GM13976 (cell line): Measurements from ENCODE around the gene IFITM5.
A peak's percentile ranks its signal among the peaks of the same experiment; 100 is the strongest.

Source experiments
- DNase-seq: peaks from one replicate; pipeline ENCODE4 v3.0.0; 2012; ENCODE audit warnings: low spot score
- in situ Hi-C: fragments of 300-500 bp; cut with MboI; formaldehyde crosslinking; loops from one replicate; pipeline ENCODE4 v1.12.0; 2022; ENCODE audit warnings: low sequenced_read_pairs, mixed read lengths, inconsistent platforms; ENCODE audit not compliant: unreplicated experiment
- TF ChIP-seq, protein P1 (sequence below): IDR thresholded peaks from 2 replicates; pipeline ENCODE4 v1.5.1; 2012; ENCODE audit warnings: borderline replicate concordance, mild to moderate bottlenecking; ENCODE audit not compliant: insufficient read depth; ENCODE audit errors: extremely low read depth, missing control alignments, control extremely low read depth

IFITM5 gene

DNA sequence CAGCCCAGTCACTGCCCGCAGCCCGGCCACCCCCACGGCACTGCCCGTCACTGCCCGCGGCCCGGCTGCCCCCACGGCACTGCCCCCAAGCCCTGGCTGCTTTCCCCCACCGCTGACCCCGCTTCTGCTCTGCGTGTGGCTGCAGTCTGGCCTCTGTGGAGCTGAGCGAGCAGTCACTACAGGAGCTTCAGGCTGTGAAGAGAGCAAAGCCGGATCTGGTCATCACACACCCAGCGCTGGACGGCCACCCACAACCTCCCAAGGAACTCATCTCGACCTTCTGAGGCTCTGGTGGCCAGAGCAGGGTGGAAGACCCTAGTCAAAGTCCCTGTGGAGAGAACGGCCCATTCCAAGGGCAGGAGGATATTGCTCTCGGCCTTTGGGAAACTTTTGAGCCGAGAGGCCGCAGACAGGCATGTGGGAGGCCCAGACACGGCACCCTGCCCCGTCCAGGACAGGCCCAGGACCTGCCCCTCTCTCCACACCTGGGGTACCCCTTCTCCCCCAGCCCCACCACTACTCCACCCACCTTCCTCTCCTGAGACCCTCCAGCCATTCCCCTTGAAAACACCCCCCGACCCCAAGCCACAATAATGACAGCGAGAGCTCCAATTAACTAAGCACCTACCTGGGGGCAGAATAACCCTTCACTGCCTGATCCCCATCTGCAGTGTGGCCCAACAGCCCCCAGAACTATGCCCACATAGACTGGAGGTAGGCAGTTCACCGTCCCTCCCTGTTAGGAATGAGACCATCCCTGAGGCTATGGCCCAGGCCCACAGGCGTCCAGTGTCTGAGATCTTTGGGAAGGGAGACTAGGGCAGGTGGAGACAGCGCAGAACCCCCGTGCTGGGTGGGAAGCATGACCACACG is 14.1 kb downstream of the IFITM5 start:
- TF ChIP-seq, protein P1, sequence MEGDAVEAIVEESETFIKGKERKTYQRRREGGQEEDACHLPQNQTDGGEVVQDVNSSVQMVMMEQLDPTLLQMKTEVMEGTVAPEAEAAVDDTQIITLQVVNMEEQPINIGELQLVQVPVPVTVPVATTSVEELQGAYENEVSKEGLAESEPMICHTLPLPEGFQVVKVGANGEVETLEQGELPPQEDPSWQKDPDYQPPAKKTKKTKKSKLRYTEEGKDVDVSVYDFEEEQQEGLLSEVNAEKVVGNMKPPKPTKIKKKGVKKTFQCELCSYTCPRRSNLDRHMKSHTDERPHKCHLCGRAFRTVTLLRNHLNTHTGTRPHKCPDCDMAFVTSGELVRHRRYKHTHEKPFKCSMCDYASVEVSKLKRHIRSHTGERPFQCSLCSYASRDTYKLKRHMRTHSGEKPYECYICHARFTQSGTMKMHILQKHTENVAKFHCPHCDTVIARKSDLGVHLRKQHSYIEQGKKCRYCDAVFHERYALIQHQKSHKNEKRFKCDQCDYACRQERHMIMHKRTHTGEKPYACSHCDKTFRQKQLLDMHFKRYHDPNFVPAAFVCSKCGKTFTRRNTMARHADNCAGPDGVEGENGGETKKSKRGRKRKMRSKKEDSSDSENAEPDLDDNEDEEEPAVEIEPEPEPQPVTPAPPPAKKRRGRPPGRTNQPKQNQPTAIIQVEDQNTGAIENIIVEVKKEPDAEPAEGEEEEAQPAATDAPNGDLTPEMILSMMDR, result no peak
- in situ Hi-C loops, result no loop called here
- DNase-seq, result peak; percentile 18

DNA sequence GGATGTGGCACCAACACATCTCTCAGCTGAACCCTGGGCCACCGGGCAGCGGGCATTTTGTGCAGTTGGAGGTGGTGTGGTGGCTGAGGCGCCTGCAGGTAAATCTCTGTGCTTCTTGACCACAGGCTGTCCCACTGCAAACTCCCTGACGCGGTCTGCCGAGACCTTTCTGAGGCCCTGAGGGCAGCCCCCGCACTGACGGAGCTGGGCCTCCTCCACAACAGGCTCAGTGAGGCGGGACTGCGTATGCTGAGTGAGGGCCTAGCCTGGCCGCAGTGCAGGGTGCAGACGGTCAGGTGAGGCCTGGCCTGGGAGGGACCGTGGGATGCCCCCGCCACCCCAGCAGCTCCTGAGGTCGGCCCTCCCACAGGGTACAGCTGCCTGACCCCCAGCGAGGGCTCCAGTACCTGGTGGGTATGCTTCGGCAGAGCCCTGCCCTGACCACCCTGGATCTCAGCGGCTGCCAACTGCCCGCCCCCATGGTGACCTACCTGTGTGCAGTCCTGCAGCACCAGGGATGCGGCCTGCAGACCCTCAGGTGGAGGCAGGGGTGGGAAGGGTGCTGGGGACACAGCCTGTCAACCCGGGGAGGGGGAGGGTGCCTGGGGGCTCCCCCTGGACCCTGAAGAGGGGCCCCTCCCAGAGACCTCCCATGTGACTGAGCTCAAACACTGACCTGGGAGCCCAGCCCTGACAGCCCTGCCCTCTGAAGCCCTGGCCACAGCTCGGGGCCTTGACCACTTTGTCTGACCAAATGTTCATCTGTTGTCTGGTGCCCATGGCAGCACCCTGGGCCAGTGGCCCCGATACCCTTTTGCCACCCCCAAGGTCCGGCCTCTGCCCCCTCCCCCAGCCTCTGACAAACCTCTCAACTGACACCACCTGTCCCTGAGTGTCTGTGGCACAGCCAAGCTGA is 15.0 kb downstream of the IFITM5 start:
- TF ChIP-seq, protein P1, result no peak
- in situ Hi-C loops, result no loop called here
- DNase-seq, result peak; percentile 26

DNA sequence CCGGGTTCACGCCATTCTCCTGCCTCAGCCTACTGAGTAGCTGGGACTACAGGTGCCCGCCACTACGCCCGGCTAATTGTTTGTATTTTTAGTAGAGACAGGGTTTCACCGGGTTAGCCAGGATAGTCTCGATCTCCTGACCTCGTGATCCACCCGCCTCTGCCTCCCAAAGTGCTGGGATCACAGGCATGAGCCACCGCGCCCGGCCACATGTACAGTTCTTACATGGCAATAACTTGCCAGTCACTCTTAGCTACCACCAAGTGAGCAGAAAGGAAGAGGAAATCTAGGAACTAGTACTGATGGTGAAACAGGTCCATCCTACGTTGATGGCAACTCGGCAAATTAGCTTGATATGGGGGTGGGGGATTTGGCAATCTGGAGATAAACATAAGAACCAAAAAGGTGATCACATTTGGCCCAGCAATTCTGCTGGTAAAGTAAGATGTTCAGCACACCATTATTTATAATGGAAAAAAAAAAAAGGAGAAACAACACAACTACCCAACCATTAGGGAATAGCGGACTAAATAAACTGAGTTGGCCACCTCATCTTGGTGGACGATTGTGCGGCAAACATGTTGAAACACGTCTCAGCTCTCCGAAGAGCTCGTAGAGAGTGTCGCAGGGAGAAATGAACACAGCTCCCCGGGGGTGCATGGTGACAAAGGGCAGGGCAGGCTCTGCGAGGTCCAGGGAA is 15.8 kb downstream of the IFITM5 start:
- DNase-seq, result peak; percentile 6
- in situ Hi-C loops, result no loop called here

DNA sequence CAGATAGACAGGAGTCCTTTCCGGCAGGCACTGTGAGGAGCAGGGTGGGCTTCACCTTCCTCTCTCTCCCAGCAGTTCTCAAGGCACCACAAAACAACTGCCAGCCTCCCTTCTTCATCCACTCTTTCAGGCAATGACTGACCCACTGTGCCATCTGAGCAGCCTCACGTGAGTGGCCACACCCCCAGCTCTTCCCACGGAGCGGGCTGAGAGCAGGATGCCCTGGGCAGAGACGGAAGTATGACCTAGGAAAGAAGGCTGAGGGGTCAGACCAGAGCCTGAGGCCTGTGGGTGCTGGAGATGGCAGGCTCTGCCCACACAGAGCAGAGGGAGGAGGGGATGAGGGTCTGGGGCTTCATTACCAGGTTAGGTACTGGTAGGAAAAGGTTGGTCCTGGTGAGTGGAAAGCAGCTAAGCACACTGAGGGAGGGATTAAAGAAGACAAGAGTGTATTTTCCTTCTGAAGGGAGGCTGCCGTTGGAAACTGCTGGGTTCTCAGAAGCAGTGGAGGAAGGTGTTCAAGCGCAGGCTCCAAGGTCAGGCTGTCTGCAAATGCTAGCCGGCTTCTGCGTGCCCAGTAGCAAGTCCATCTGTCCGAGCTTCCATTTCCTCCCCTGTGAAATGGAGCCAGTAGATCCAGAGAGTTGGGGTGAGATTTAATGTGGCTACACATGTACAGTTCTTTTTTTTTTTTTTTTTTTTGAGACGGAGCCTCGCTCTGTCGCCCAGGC is 16.5 kb downstream of the IFITM5 start:
- TF ChIP-seq, protein P1, result no peak
- in situ Hi-C loops, result no loop called here
- peak; percentile 18 for DNase-seq

More for the DNA sequence above, 15.8 kb downstream of the IFITM5 start:
- TF ChIP-seq, protein P1, result no peak

DNA sequence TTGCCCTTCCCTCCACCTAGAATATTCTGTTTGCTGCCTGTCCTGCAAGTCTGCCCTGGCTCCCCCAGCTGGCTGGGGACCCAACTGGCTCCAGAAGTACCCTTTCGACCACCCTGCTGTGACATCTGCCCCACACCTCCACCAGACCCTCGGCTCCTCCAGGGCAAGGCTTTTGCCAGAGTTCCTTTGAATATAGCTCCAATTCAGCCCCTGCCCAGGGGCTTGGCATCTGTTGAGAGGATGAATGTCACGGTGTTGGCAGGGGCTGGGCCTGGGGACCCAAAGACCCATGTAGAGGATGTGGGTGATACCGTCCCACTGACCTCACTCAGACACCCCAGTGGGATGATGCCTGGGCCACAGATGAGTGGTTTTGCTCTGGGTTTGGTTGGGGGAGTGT is 17.2 kb downstream of the IFITM5 start:
- peak; percentile 22 for DNase-seq
- TF ChIP-seq, protein P1, result no peak
- in situ Hi-C loops, result no loop called here
